Gastrocnemius medialis (tissue), 4 donors: ENCODE results near the gene RPS18. TPM values are rescaled to one million over a fixed set of nuclear protein-coding genes. Genes with fewer than 3 reads are reported as not detected.
A peak's percentile ranks its signal among the peaks of the same experiment; 100 is the strongest.

Source experiments
- ATAC-seq, 2 donors: fragments of 150-250 bp; one replicate each; pipeline ENCODE4 v1.9.1; 2016
- DNase-seq, 2 donors: peaks; one replicate each; pipeline ENCODE4 v3.0.0-alpha.2; 2019
- H3K27ac ChIP-seq, 4 donors: fragments of 200-600 bp; sonication (generic); 1 replicate in 1 of 4; 2 replicates in 3 of 4; pipeline ENCODE4 v1.5.1; 2016 to 2018; ENCODE audit warnings: mild to moderate bottlenecking in 2 of 4, moderate library complexity in 1 of 4
- H3K27me3 ChIP-seq, 3 donors: fragments of 200-600 bp; sonication (generic) in 2 of 3; 1 replicate in 1 of 3; 2 replicates in 2 of 3; pipeline versions ENCODE4 v1.5.1 to v1.6.0; 2016 to 2019; ENCODE audit warnings: mild to moderate bottlenecking in 1 of 3, moderate library complexity in 1 of 3
- H3K36me3 ChIP-seq, 2 donors: fragments of 200-600 bp; sonication (generic) in 1 of 2; one replicate each; pipeline ENCODE4 v1.5.1; 2017 to 2018
- H3K4me1 ChIP-seq, 2 donors: fragments of 200-600 bp; sonication (generic) in 1 of 2; one replicate each; pipeline ENCODE4 v1.5.1; 2016 to 2017; ENCODE audit warnings: mild to moderate bottlenecking in 2 of 2
- H3K4me3 ChIP-seq, 4 donors: fragments of 200-600 bp; sonication (generic) in 3 of 4; 1 replicate in 1 of 4; 2 replicates in 3 of 4; pipeline ENCODE4 v1.5.1; 2016 to 2019; ENCODE audit warnings: mild to moderate bottlenecking in 2 of 4
- H3K9me3 ChIP-seq, 3 donors: fragments of 200-600 bp; sonication (generic) in 2 of 3; 1 replicate in 1 of 3; 2 replicates in 2 of 3; pipeline ENCODE4 v1.5.1; 2016 to 2019
- POLR2A ChIP-seq, 2 donors: fragments of 450-650 bp; IDR thresholded peaks; one replicate each; pipeline ENCODE4 v1.6.1; 2017; ENCODE audit warnings: antibody characterized with exemption in 2 of 2, mild to moderate bottlenecking in 2 of 2, moderate library complexity in 2 of 2
- in situ Hi-C, 4 donors: fragments of 200-750 bp; cut with MboI; loops; one replicate each; pipeline versions ENCODE4 v1.15.0 to v1.8.0; 2017; ENCODE audit warnings: low sequenced_read_pairs in 4 of 4
- intact Hi-C: fragments of 100-400 bp; cut with DNase I; formaldehyde crosslinking; loops from one replicate; pipeline ENCODE4 v1.15.1; 2023; ENCODE audit warnings: low total_unique reads
- total RNA-seq, 4 donors: library from RNA; depleted of rRNA; stranded (reverse); fragments of >200 nt; gene quantifications; one replicate each; pipeline versions ENCODE4 v1.1.0 to v1.2.3, GENCODE V29; 2016
- TF ChIP-seq, protein P1 (sequence below), 5 experiments: fragments of 450-650 bp in 3 of 5; fragments of 200-600 bp in 2 of 5; sonication (generic) in 2 of 5; IDR thresholded peaks in 4 of 5; conservative IDR thresholded peaks in 1 of 5; 1 replicate in 4 of 5; 2 replicates in 1 of 5; pipeline ENCODE4 v1.5.1; 2016 to 2019; ENCODE audit warnings: antibody characterized with exemption in 5 of 5, mild to moderate bottlenecking in 3 of 5, moderate library complexity in 3 of 5

The RPS18 gene
- total RNA-seq, 4 donors from 2014 or later: 1,834 to 2,142 (median 2,010) TPM

DNA sequence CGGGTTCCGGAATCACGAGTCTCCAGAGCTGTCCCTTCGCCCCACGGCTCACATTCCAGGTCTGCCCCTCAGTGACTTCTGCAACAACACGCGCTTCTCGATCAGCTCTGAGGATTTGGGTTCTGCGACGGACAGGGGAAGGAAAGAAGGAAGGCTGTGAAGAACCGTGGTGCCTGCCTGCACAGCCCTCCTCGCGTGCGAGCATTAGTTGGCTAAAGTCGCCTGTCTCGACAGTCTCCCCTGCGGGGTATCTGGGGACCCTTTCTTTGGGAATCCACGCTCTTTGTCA lies 23.3 kb upstream of the RPS18 start:
- no peak for TF ChIP-seq POLR2A (IDR thresholded peaks at IDR 0.05)
- TF ChIP-seq, protein P1, sequence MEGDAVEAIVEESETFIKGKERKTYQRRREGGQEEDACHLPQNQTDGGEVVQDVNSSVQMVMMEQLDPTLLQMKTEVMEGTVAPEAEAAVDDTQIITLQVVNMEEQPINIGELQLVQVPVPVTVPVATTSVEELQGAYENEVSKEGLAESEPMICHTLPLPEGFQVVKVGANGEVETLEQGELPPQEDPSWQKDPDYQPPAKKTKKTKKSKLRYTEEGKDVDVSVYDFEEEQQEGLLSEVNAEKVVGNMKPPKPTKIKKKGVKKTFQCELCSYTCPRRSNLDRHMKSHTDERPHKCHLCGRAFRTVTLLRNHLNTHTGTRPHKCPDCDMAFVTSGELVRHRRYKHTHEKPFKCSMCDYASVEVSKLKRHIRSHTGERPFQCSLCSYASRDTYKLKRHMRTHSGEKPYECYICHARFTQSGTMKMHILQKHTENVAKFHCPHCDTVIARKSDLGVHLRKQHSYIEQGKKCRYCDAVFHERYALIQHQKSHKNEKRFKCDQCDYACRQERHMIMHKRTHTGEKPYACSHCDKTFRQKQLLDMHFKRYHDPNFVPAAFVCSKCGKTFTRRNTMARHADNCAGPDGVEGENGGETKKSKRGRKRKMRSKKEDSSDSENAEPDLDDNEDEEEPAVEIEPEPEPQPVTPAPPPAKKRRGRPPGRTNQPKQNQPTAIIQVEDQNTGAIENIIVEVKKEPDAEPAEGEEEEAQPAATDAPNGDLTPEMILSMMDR (IDR thresholded peaks at IDR 0.05 in 4 of 5, conservative IDR thresholded peaks at IDR 0.05 in 1 of 5): peak in 2 of 5 experiments; percentile 6 to 16
- peak overlapping the region; percentile 84 to 96 (median 88) for H3K27ac ChIP-seq
- in situ Hi-C loops (loop anchor here (5.0 to 10.0 kb wide), 6 partner anchors 54 to 234 kb away; partner anchors contain the start of gene COL11A2 (in 1 of the 4)), intact Hi-C loops (loop anchor here (1.0 to 5.0 kb wide), 8 partner anchors 24 to 316 kb away; partner anchors contain the start of genes BRD2, RGL2, RING1 and RPS18)
- H3K27me3 ChIP-seq: no peaks in the 10 kb centered on the region
- DNase-seq (no peak), ATAC-seq (peak; percentile 25 to 35)
- H3K36me3 ChIP-seq: peaks cover 0 to 15% of the 10 kb centered on the region in 2 donors
- peak overlapping the region; percentile 54 to 75 (median 65) for H3K4me3 ChIP-seq
- H3K4me1 ChIP-seq: peaks cover 10 to 17% of the 10 kb centered on the region in 2 donors
- no peaks in the 10 kb centered on the region for H3K9me3 ChIP-seq

DNA sequence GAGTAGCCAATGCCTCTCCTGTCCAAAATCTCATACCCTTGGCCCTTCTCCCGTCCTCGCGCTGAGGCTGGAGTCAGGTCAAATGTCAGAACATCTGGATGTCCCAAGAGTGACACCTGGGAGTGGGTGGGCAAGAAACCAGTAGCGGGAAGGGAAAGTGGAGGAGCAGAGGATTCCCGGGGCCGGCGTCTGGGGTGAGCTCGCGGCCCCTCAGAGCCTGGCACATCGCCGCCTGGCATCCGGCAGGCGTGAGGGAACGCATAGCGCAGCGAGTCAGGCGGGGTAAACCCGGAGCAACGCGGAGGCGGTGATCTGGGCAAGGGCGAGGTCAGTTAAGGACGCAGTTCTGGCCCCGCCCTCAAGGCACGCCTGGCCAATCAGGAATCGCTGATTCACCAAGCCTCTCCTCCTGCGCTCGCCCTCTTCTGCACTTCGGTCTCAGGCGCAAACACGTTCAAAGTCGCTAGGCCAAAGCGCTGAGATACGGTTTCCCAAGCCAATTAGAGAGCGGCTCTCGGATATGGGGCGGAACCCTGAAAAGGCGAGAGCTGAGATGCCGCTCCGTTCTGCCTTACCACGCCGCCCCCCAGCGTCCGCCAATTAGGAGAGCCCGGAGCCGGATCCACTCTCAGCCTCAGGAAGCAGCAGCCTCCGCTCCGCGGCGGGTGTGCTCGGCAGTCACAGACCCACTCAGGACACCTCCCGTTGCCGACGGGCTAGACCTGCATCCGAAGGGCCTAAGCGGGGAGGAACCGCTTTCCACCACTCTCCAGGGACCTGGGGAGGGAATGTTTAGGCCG lies 22.7 kb upstream of the RPS18 start:
- in situ Hi-C loops: loop anchor here (5.0 to 10.0 kb wide), 6 partner anchors 54 to 234 kb away; partner anchors contain the start of gene COL11A2 (in 1 of the 4)

DNA sequence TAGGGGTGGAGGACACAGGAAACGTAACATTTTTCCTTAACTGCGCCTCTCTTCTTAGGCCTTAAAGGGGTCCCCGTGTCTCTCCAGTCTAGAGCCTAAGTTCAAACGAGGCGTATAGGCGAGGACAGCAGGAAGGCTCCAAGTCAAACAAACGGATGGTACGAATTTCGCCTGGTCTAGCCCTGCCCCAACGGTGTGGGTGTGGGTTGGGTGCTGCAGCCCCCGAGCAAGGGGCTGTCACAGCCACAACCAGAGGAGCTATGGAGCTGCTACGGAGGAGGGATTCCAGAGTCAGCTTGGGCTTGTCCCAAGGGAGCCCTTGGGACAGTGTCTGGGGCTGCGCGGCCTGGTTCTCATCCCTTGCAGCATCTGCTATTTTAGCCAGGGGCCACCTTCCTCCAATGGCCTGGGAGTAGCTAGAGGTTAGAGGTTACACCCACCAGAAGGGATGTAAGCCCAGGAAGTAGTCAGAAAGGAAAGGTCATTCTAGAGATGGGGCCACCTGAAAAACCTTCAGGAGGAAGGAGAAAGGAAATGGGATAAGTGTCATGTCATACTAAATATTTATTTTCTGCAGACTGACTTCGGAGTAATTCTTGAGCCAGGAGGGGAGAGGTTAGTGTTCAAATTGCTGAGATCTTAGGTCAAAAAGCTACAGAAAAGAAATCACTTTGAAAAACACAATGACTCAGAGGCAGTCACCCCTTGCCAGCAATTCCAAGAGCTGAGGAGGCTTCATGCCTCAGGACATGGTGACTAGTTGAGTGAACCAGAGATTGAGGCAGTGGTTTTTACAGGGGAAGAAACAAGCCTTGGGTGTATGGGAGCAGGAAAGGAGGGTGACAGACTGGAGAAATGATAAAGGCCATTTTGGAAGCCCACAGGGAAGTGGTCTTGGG lies 21.9 kb upstream of the RPS18 start:
- in situ Hi-C loops: loop anchor here (5.0 to 10.0 kb wide), 6 partner anchors 55 to 235 kb away; partner anchors contain the start of gene COL11A2 (in 1 of the 4)
- no peaks in the 10 kb centered on the region for H3K9me3 ChIP-seq
- peak in 1 of 2 donors; percentile 18 for DNase-seq

More for the DNA sequence above, 22.7 kb upstream of the RPS18 start:
- intact Hi-C loops: loop anchor here (1.0 to 5.0 kb wide), 9 partner anchors 24 to 316 kb away; partner anchors contain the start of genes BRD2, RGL2, RING1 and RPS18
- DNase-seq (peak; percentile 96 to 98), ATAC-seq (peak; percentile 96 to 98)
- TF ChIP-seq POLR2A (IDR thresholded peaks at IDR 0.05): peak; percentile 51 to 63
- TF ChIP-seq, protein P1 (IDR thresholded peaks at IDR 0.05 in 4 of 5, conservative IDR thresholded peaks at IDR 0.05 in 1 of 5): peak in 2 of 5 experiments; percentile 16 to 30
- Histone ChIP-seq H3K27me3 (no peaks in the 10 kb centered on the region), H3K27ac (peak overlapping the region; percentile 84 to 96 (median 88)), H3K36me3 (peaks cover 0 to 15% of the 10 kb centered on the region in 2 donors), H3K9me3 (no peaks in the 10 kb centered on the region), H3K4me3 (peak overlapping the region; percentile 54 to 83 (median 65)), H3K4me1 (peaks cover 10 to 17% of the 10 kb centered on the region in 2 donors)

DNA sequence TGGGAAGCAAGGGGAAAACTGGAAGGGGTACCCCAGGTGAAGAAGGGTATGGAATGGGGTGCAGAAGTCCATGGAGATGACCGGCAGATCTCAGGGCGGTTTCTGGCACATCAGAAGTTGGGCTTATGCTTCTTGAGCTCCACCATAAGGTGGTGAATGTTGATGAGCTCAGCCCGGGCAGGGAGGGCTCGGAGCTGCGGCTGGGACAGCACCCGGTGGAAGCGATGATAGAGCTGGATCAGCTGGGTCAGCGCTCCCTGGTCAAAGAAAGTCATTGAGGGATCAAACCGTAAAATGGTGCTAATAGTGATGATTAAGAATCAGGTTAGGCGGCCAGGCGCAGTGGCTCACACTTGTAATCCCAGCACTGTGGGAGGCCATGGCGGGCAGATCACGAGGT lies 21.1 kb upstream of the RPS18 start:
- intact Hi-C loops: no loop called here
- H3K4me3 ChIP-seq: no peak overlapping the region
- peaks cover 0 to 15% of the 10 kb centered on the region in 2 donors for H3K36me3 ChIP-seq
- peaks cover 10 to 17% of the 10 kb centered on the region in 2 donors for H3K4me1 ChIP-seq
- H3K9me3 ChIP-seq: no peaks in the 10 kb centered on the region
- DNase-seq (no peak), ATAC-seq (no peak)
- H3K27me3 ChIP-seq: no peaks in the 10 kb centered on the region
- peak overlapping the region in 1 of 4 donors; percentile 96 for H3K27ac ChIP-seq
- in situ Hi-C loops: no loop called here
- no peak for TF ChIP-seq POLR2A (IDR thresholded peaks at IDR 0.05)
- TF ChIP-seq, protein P1 (IDR thresholded peaks at IDR 0.05 in 4 of 5, conservative IDR thresholded peaks at IDR 0.05 in 1 of 5): no peak

More for the DNA sequence above, 21.9 kb upstream of the RPS18 start:
- Histone ChIP-seq H3K27ac (peak overlapping the region; percentile 84 to 96 (median 88)), H3K4me1 (peaks cover 10 to 17% of the 10 kb centered on the region in 2 donors), H3K4me3 (peak overlapping the region; percentile 54 to 83 (median 65)), H3K36me3 (peaks cover 0 to 15% of the 10 kb centered on the region in 2 donors), H3K27me3 (no peaks in the 10 kb centered on the region)
- intact Hi-C loops: loop anchor here (1.0 to 5.0 kb wide), 6 partner anchors 23 to 317 kb away; partner anchors contain the start of genes BRD2, RGL2, RING1 and RPS18
- TF ChIP-seq POLR2A (IDR thresholded peaks at IDR 0.05): no peak
- TF ChIP-seq, protein P1 (IDR thresholded peaks at IDR 0.05 in 4 of 5, conservative IDR thresholded peaks at IDR 0.05 in 1 of 5): no peak
- no peak for ATAC-seq
